Measurements from ENCODE around the gene OR7A10. TPM values are rescaled to one million over a fixed set of nuclear protein-coding genes. Genes with fewer than 3 reads are reported as not detected.
"Not testable (repeated sequence)": the region's sequence is repeated elsewhere in the genome, so short reads cannot be mapped to it uniquely, and the experiment has no call there.

The OR7A10 gene
- total RNA-seq, 2 experiments from 2014 or later: not detected

DNA sequence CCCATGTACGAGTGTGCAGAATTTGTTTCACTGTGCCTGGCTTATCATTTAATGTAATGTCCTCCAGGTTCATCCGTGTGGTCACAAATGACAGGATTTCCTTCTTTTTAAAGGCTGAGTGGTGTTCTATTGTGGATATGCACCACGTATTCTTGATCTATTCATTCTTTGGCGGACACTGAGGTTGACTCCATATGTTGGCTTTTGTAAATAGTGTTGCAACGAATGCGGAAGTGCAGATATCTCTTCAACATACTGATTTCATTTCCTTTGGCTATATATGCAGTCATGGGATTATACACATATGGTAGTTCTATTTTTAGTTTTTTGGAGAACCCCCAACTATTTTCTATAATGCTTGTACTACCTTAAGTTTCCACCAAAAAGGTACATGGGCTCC, 26.8 kb downstream of the OR7A10 start:
- Mint-ChIP-seq H3K27me3 (peaks cover 8% of the 10 kb centered on the region), H3K9me3 (ENCODE audit: low read depth) (no peaks in the 10 kb centered on the region), H3K36me3 (no peaks in the 10 kb centered on the region), H3K4me3 (no peak overlapping the region), H3K4me1 (no peaks in the 10 kb centered on the region), H3K27ac (no peak overlapping the region)
- CTCF ChIA-PET: no interaction called here
- ATAC-seq: no peak
- DNase-seq: no peak

DNA sequence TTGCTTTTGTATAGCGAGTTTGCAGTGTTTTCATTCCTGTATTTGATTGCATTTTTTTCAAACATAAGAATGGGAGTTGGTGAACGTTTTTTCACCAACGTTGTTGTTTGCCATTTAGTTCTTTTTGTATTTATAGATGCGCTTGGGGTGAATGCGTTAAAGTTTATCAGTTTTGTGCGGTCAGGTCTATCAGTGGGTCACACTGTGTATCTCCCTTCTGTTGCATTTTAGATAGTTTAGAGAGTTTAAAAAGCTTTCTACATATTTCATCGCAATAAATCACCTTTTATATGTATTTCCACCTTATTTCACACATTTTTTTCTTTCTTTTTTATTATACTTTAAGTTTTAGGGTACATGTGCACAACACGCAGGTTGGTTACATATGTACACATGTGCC, 30.1 kb downstream of the OR7A10 start:
- H3K4me3 Mint-ChIP-seq: no peak overlapping the region
- no peaks in the 10 kb centered on the region for H3K9me3 Mint-ChIP-seq (ENCODE audit: low read depth)
- no peaks in the 10 kb centered on the region for H3K4me1 Mint-ChIP-seq
- ATAC-seq: no peak
- no peaks in the 10 kb centered on the region for H3K27me3 Mint-ChIP-seq
- no peaks in the 10 kb centered on the region for H3K36me3 Mint-ChIP-seq
- DNase-seq: no peak
- CTCF ChIA-PET: no interaction called here
- H3K27ac Mint-ChIP-seq: no peak overlapping the region

DNA sequence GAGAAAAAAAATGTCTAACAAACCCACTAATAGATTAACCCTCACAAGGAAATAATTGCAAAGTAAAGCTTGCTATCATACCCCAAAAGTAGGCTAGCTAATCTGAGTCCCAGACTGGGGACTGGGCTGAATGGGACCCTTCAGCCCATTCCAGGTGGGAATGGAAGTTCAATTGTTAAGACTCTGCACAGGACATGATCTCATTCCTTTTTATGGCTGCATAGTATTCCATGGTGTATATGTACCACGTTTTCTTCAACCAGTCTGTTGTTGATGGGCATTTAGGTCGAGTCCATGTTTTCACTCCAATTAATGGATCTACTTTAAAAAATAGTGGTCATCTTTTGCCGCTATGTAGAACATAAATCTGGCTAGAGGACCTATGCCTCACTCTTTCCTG, 31.7 kb downstream of the OR7A10 start:
- CTCF ChIA-PET: no interaction called here
- DNase-seq (no peak), ATAC-seq (no peak)
- no peaks in the 10 kb centered on the region for H3K4me1 Mint-ChIP-seq
- no peak overlapping the region for H3K27ac Mint-ChIP-seq
- no peaks in the 10 kb centered on the region for H3K9me3 Mint-ChIP-seq (ENCODE audit: low read depth)
- H3K36me3 Mint-ChIP-seq: no peaks in the 10 kb centered on the region
- H3K27me3 Mint-ChIP-seq: no peaks in the 10 kb centered on the region
- no peak overlapping the region for H3K4me3 Mint-ChIP-seq

DNA sequence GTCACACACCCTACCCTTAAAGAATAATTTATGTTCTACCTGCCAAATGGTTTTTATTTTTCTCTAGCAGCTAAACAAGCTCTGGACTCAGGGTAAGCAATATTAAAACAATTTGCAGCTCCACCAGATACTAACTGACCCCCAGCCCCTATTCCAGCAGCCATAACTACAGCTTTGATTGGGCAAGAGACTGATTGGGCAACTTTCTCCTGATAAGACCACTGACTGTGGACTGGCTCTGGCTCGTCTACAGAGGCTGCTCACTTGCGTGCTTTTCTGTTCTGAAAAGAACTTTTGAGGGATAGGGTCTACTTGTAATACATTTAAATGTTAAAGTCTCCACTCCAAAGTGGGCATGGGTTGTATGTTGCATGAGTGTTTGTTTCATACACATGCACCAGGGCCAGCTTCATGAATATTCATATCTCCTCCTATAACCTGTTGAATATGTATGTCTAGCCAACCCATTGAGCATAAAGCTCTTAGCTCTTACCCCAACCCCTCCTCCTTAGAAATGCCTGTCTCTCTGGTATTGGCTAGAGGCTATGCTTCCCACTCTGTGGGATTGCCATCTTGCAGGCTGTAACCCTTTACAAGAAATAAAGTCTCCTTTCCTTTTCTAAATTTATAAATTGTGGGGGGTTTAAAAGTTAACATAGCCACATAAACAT, 33.6 kb downstream of the OR7A10 start:
- no peaks in the 10 kb centered on the region for H3K36me3 Mint-ChIP-seq
- H3K4me1 Mint-ChIP-seq: no peaks in the 10 kb centered on the region
- no peak for DNase-seq
- no peak overlapping the region for H3K4me3 Mint-ChIP-seq
- no peak overlapping the region for H3K27ac Mint-ChIP-seq
- CTCF ChIA-PET: no interaction called here
- no peak for ATAC-seq
- no peaks in the 10 kb centered on the region for H3K9me3 Mint-ChIP-seq (ENCODE audit: low read depth)
- H3K27me3 Mint-ChIP-seq: no peaks in the 10 kb centered on the region

DNA sequence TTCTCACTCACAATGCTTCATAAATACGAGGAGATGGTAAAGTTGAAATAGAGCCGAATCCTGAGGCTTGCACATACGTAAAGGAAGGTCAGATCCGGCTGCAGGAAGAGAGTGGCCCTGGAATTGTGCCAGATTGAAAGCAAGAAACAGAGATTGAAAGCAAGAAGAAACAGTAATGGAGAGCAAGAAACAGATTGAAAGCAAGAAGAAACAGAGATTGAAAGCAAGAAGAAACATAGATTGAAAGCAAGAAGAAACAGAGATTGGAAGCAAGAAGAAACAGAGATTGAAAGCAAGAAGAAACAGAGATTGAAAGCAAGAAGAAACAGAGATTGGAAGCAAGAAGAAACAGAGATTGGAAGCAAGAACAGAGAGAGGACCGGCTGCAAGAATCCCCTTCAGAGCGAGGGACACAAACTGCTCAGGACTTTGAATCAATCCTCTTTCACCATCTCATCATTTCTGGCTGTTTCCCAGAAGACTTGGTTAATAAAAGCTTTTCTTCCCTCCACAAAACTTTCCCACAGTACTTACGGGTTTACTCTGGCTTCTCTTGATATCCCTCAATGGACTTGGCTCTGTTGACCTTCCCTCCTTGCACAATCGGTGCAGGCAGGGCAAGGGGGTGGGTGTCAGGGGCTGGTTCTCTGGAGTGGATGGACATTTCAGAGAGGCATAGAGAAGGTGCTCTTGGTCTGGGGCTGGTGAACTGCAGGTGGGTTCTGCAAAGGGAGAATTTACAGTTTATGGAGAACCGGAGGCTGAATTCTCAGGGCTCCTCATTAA, 39.3 kb downstream of the OR7A10 start:
- H3K4me1 Mint-ChIP-seq: no peaks in the 10 kb centered on the region
- H3K27me3 Mint-ChIP-seq: peaks cover 10% of the 10 kb centered on the region
- ATAC-seq: no peak

DNA sequence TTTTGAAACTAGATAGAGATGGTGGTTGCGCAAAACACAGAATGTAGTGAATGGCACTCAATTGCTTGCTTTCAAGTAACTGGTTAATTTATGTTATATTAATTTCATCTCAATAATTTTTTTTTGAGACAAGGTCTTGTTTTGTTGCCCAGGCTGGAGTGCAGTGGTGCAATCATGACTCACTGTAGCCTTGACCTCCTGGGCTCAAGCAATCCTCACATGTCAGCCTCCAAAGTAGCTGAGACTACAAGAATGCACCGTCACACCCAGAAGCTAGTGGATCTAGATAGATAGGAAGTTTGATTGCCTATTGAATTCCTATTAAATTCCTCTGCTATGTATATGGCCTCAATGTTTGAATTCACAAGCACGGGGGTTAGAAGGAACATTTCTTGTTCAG, 44.0 kb downstream of the OR7A10 start:
- DNase-seq (no peak), ATAC-seq (no peak)
- Mint-ChIP-seq H3K27me3 (peaks cover 10% of the 10 kb centered on the region), H3K9me3 (ENCODE audit: low read depth) (no peaks in the 10 kb centered on the region), H3K4me3 (no peak overlapping the region), H3K36me3 (no peaks in the 10 kb centered on the region), H3K4me1 (no peaks in the 10 kb centered on the region), H3K27ac (no peak overlapping the region)
- CTCF ChIA-PET: no interaction called here

More for the DNA sequence above, 39.3 kb downstream of the OR7A10 start:
- no peaks in the 10 kb centered on the region for H3K9me3 Mint-ChIP-seq (ENCODE audit: low read depth)
- no peak for DNase-seq
- H3K27ac Mint-ChIP-seq: no peak overlapping the region
- no peak overlapping the region for H3K4me3 Mint-ChIP-seq
- no peaks in the 10 kb centered on the region for H3K36me3 Mint-ChIP-seq
- CTCF ChIA-PET: no interaction called here

DNA sequence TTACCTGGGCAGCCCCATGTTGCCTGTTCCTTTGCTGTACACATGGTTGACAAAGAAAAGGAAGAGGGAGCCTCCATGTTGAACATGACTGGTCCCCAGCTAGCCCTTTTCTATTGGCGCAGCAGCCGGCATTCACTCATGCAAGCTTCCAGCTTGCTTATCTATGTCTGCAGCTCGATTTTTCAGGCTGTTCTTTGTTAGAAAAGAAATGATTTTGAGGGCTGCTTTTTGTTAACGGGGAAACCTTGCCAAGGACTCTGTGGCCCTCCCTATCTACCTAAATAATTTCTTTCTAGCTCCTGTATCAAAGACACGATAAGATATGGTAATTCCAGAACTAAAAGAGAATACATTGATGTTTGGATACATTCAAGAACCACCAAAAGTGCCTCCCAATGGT, 50.0 kb downstream of the OR7A10 start:
- no peaks in the 10 kb centered on the region for H3K36me3 Mint-ChIP-seq
- no peaks in the 10 kb centered on the region for H3K9me3 Mint-ChIP-seq (ENCODE audit: low read depth)
- no peak overlapping the region for H3K4me3 Mint-ChIP-seq
- peaks cover 3% of the 10 kb centered on the region for H3K4me1 Mint-ChIP-seq
- ATAC-seq (no peak), DNase-seq (no peak)
- no peak overlapping the region for H3K27ac Mint-ChIP-seq
- CTCF ChIA-PET: interaction anchor here (2.3 kb wide), 1 partner anchor 12 kb away, joined by 6 read pairs; no protein-coding TSS in a partner anchor
- H3K27me3 Mint-ChIP-seq: peaks cover 3% of the 10 kb centered on the region

DNA sequence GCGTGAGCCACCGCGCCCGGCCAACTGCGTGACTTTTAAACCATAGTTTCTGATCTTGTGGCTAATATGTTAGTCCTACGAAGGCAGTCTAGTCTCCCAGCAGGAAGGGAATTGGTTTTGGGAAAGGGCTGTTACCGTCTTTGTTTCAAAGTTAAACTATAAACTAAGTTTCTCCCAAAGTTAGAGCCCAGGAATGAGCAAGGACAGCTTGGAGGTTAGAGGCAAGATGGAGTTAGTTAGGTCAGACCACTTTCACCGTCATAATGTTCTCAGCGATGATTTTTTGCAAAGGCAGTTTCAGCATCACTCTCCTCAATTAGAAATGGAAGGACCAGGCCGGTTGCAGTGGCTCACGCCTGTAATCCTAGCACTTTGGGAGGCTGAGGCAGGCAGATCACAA, 52.7 kb downstream of the OR7A10 start:
- CTCF ChIA-PET: interaction anchor here (0.8 kb wide), 1 partner anchor 10 kb away, joined by 3 read pairs; no protein-coding TSS in a partner anchor
- Mint-ChIP-seq H3K27ac (no peak overlapping the region), H3K27me3 (peaks cover 14% of the 10 kb centered on the region), H3K4me3 (no peak overlapping the region), H3K9me3 (ENCODE audit: low read depth) (no peaks in the 10 kb centered on the region), H3K4me1 (peaks cover 3% of the 10 kb centered on the region), H3K36me3 (no peaks in the 10 kb centered on the region)
- ATAC-seq: no peak
- no peak for DNase-seq

DNA sequence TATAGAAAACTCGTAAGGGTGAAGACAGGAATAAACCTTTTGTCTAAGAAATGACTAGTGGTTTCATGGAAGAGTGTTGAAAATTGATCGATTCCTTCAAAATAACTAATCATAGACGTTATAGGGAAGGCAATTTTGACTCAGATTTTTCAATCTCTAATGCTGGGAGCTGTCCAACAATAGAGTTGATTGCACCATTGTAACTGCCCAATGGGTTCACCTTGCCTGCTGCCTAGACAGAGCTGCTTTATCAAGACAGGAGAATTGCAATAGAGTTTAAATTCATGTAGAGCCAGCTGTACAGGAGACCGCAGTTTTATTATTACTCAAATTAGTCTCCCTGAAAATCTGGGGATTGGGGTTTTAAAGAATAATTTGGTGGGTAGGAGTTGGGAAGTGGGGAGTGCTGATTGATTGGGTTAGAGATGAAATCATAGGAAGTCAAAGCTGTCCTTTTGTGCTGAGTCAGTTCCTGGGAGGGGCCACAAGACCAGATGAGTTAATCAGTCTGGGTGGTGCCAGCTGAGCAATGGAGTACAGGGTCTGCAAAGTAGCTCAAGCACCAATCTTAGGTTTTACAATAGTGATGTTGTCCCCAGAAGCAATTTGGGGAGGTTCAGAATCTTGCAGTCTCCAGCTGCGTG, 53.5 kb downstream of the OR7A10 start:
- CTCF ChIA-PET: interaction anchor here (0.8 kb wide), 1 partner anchor 9 kb away, joined by 3 read pairs; no protein-coding TSS in a partner anchor
- H3K4me3 Mint-ChIP-seq: no peak overlapping the region
- H3K4me1 Mint-ChIP-seq: peaks cover 3% of the 10 kb centered on the region
- no peak overlapping the region for H3K27ac Mint-ChIP-seq
- H3K9me3 Mint-ChIP-seq (ENCODE audit: low read depth): no peaks in the 10 kb centered on the region
- no peaks in the 10 kb centered on the region for H3K36me3 Mint-ChIP-seq
- DNase-seq (no peak), ATAC-seq (no peak)
- peaks cover 14% of the 10 kb centered on the region for H3K27me3 Mint-ChIP-seq

DNA sequence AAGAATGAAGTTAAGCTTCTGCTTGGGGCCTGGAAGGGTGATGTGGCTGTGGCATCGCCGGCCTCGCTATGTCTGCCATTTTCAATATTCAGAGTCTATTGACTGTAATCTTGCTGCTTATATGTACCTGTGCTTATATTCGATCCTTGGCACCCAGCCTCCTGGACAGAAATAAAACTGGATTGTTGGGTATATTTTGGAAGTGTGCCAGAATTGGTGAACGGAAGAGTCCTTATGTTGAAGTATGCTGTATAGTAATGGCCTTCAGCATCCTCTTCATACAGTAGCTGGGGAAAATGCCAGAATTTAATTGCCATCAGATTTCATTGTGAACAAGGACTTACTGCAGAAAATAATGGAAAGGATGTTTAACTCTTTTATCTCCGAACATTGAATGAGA, 56.5 kb downstream of the OR7A10 start:
- DNase-seq; H3K27ac Mint-ChIP-seq; H3K9me3 Mint-ChIP-seq (ENCODE audit: low read depth); H3K4me3 Mint-ChIP-seq; ATAC-seq; CTCF ChIA-PET; H3K4me1 Mint-ChIP-seq; H3K36me3 Mint-ChIP-seq: not testable (repeated sequence)
- peaks cover 14% of the 10 kb centered on the region for H3K27me3 Mint-ChIP-seq

Other genes with a start within 250 kb of the OR7A10 start
- not detected for gene ADGRE3, start 174.1 kb downstream of the OR7A10 start, total RNA-seq
- 10 to 100 TPM in 1 of 2 experiments, 1 to 10 TPM in 1; 8.5 to 11.1 TPM for gene ZNF333, start 158.9 kb downstream of the OR7A10 start, total RNA-seq
- gene ADGRE2, start 70.4 kb downstream of the OR7A10 start, total RNA-seq: under 1 TPM; 0.49 to 0.50 TPM
- gene OR7A5, start 13.7 kb downstream of the OR7A10 start, total RNA-seq: not detected
- not detected for gene OR7C1, start 13.7 kb downstream of the OR7A10 start, total RNA-seq
- gene OR7A17, start 37.2 kb upstream of the OR7A10 start, total RNA-seq: not detected
- not detected for gene OR7C2, start 92.6 kb upstream of the OR7A10 start, total RNA-seq
- not detected for gene SLC1A6, start 130.9 kb upstream of the OR7A10 start, total RNA-seq
- gene CASP14, start 200.6 kb upstream of the OR7A10 start, total RNA-seq: not detected
- gene OR1I1, start 233.3 kb upstream of the OR7A10 start, total RNA-seq: not detected

Data from activated CD8-positive, alpha-beta memory T cell treated with anti-CD3 and anti-CD28 coated beads, Interleukin-2, amount 10 ng/mL, durations not matched to agents 7 days and 5 days (primary cell).